WTC11 (cell line): ENCODE data around the gene GNAI1.

Experiments used
- CTCF ChIP-seq: fragments of 200-600 bp; IDR thresholded peaks from 2 replicates; pipeline ENCODE4 v1.8.0; 2022; ENCODE audit warnings: antibody characterized with exemption
- PREB ChIP-seq: sonication (generic); formaldehyde crosslinking; IDR thresholded peaks from 2 replicates; pipeline ENCODE4 v1.8.1; 2022; ENCODE audit warnings: mild to moderate bottlenecking, missing genetic modification reagents, moderate library complexity, borderline replicate concordance
- TP53 ChIP-seq: sonication (generic); formaldehyde crosslinking; IDR thresholded peaks from 2 replicates; pipeline ENCODE4 v1.8.1; 2023; ENCODE audit warnings: mild to moderate bottlenecking, missing genetic modification reagents

- TF ChIP-seq TP53: no peak
- no peak for TF ChIP-seq PREB (CRISPR knock-in tag)
- no peak for TF ChIP-seq CTCF
Measured at GRCh38 chr7:80272560-80273239, 138.1 kb downstream of the GNAI1 start.
